T-helper 17 cell (primary cell): Measurements from ENCODE around the gene TMEM145. TPM values are rescaled to one million over a fixed set of nuclear protein-coding genes. Genes with fewer than 3 reads are reported as not detected.
A peak's percentile ranks its signal among the peaks of the same experiment; 100 is the strongest.

Experiments used
- ATAC-seq: fragments of 150-1000 bp; cut with Tn5 transposase; 2 replicates; pipeline ENCODE4 v1.10.0; 2021; ENCODE audit warnings: mild to moderate bottlenecking, moderate library complexity
- DNase-seq, 3 donors: peaks; one replicate each; pipeline versions ENCODE4 v3.0.0 to v3.0.0-alpha.2; 2020 to 2021
- H3K9me3 ChIP-seq: one replicate; pipeline ENCODE4 v1.7.0; 2013; ENCODE audit warnings: low read length, mild to moderate bottlenecking; ENCODE audit not compliant: control insufficient read depth, poor library complexity, severe bottlenecking
- H3K27ac Mint-ChIP-seq: one replicate; pipeline ENCODE4 v1.8.0; 2022; ENCODE audit warnings: mild to moderate bottlenecking, moderate library complexity, mixed read lengths
- H3K27me3 Mint-ChIP-seq: one replicate; pipeline ENCODE4 v1.8.0; 2022; ENCODE audit warnings: mixed read lengths
- H3K36me3 Mint-ChIP-seq: one replicate; pipeline ENCODE4 v1.8.0; 2022; ENCODE audit warnings: low read depth, mixed read lengths
- H3K4me1 Mint-ChIP-seq: one replicate; pipeline ENCODE4 v1.8.0; 2022; ENCODE audit warnings: mild to moderate bottlenecking, mixed read lengths
- H3K4me3 Mint-ChIP-seq: one replicate; pipeline ENCODE4 v1.8.0; 2022; ENCODE audit warnings: mild to moderate bottlenecking, moderate library complexity, mixed read lengths
- total RNA-seq, 4 donors: library from RNA in 2 of 4; stranded (reverse) in 2 of 4; gene quantifications; one replicate each; pipeline ENCODE4 v1.2.3 and lab custom pipeline; 2022 to 2026

TMEM145 gene
- total RNA-seq, 2 donors from 2014 or later, result not detected

GRCh38 chr19:42272989-42273406 lies 40.1 kb upstream of the TMEM145 start:
- ATAC-seq, result no peak
- Mint-ChIP-seq H3K4me3 (no peak overlapping the region), H3K27me3 (no peaks in the 10 kb centered on the region), H3K36me3 (peaks cover 4% of the 10 kb centered on the region), H3K27ac (no peak overlapping the region), H3K4me1 (peaks cover 41% of the 10 kb centered on the region)
- no peaks in the 10 kb centered on the region for H3K9me3 ChIP-seq
- no peak for DNase-seq

GRCh38 chr19:42273407-42274064 lies 39.6 kb upstream of the TMEM145 start:
- H3K36me3 Mint-ChIP-seq, result peaks cover 4% of the 10 kb centered on the region
- H3K4me1 Mint-ChIP-seq, result peaks cover 45% of the 10 kb centered on the region
- DNase-seq, result no peak
- H3K27me3 Mint-ChIP-seq, result no peaks in the 10 kb centered on the region
- no peak overlapping the region for H3K4me3 Mint-ChIP-seq
- H3K9me3 ChIP-seq, result no peaks in the 10 kb centered on the region
- H3K27ac Mint-ChIP-seq, result no peak overlapping the region
- no peak for ATAC-seq

DNA sequence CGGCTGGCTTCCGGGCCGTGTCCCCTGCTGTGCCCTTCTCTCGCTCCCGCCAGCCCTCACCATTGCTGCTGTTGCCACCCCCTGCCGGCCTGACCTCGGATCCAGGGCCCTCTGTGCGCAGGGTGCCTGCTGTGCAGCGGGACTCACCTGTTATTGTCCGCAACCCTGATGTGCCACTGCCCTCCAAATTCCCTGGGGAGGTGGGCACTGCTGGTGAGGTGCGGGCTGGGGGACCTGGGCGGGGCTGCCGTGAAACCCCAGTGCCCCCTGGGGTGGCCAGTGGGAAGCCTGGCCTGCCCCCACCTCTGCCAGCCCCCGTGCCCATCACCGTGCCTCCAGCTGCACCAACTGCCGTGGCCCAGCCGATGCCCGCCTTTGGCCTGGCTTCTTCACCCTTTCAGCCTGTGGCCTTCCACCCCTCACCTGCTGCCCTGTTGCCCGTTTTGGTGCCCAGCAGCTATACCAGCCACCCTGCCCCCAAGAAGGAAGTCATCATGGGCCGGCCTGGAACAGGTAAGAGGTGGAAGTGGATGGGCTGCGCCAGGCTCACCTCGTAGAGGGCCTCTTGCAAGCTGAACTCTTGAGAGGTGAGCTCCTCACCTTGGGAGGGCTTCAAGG lies 38.9 kb upstream of the TMEM145 start:
- no peak overlapping the region for H3K27ac Mint-ChIP-seq
- H3K9me3 ChIP-seq, result no peaks in the 10 kb centered on the region
- peaks cover 4% of the 10 kb centered on the region for H3K36me3 Mint-ChIP-seq
- DNase-seq (no peak), ATAC-seq (no peak)
- H3K4me1 Mint-ChIP-seq, result peaks cover 49% of the 10 kb centered on the region
- H3K27me3 Mint-ChIP-seq, result no peaks in the 10 kb centered on the region
- H3K4me3 Mint-ChIP-seq, result no peak overlapping the region

DNA sequence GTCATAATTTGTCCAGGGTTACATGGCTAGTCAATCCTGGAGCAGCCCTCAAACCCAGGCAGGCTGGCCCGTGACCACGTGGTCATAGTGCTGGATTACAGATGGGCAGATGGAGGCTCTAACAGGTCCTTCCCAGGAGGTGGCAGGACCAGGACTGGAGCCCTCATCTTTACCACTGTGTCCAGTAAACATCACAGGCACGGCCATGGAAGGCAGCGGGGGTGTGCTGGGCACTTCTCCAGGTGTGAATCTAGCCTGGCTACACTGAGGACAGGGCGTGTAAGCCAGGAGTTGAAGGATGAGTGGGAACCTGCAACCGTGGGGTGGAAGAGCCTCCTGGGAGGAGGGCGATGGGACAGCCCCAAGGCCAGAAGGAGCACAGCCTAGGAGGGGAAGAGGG lies 38.0 kb upstream of the TMEM145 start:
- peaks cover 47% of the 10 kb centered on the region for H3K4me1 Mint-ChIP-seq
- no peaks in the 10 kb centered on the region for H3K9me3 ChIP-seq
- H3K27ac Mint-ChIP-seq, result peak overlapping the region; percentile 96
- peaks cover 2% of the 10 kb centered on the region for H3K36me3 Mint-ChIP-seq
- DNase-seq, result no peak
- no peaks in the 10 kb centered on the region for H3K27me3 Mint-ChIP-seq
- no peak for ATAC-seq
- H3K4me3 Mint-ChIP-seq, result peak overlapping the region; percentile 74

GRCh38 chr19:42275517-42275916 lies 37.6 kb upstream of the TMEM145 start:
- no peak for ATAC-seq
- no peaks in the 10 kb centered on the region for H3K9me3 ChIP-seq
- H3K36me3 Mint-ChIP-seq, result peaks cover 2% of the 10 kb centered on the region
- H3K27me3 Mint-ChIP-seq, result no peaks in the 10 kb centered on the region
- peak overlapping the region; percentile 96 for H3K27ac Mint-ChIP-seq
- no peak for DNase-seq
- peaks cover 44% of the 10 kb centered on the region for H3K4me1 Mint-ChIP-seq
- peak overlapping the region; percentile 81 for H3K4me3 Mint-ChIP-seq

- no peaks in the 10 kb centered on the region for H3K27me3 Mint-ChIP-seq
- peak overlapping the region; percentile 81 for H3K4me3 Mint-ChIP-seq
- no peak for ATAC-seq
- peaks cover 2% of the 10 kb centered on the region for H3K36me3 Mint-ChIP-seq
- H3K27ac Mint-ChIP-seq, result peak overlapping the region; percentile 96
- no peaks in the 10 kb centered on the region for H3K9me3 ChIP-seq
- DNase-seq, result no peak
- peaks cover 40% of the 10 kb centered on the region for H3K4me1 Mint-ChIP-seq
Observed at GRCh38 chr19:42276284-42276683, 36.8 kb upstream of the TMEM145 start.

- peaks cover 2% of the 10 kb centered on the region for H3K36me3 Mint-ChIP-seq
- ATAC-seq (no peak), DNase-seq (no peak)
- H3K4me3 Mint-ChIP-seq, result no peak overlapping the region
- no peaks in the 10 kb centered on the region for H3K9me3 ChIP-seq
- H3K27me3 Mint-ChIP-seq, result no peaks in the 10 kb centered on the region
- H3K27ac Mint-ChIP-seq, result peak overlapping the region; percentile 83
- H3K4me1 Mint-ChIP-seq, result peaks cover 40% of the 10 kb centered on the region
Observed at GRCh38 chr19:42276821-42277220, 36.3 kb upstream of the TMEM145 start.

DNA sequence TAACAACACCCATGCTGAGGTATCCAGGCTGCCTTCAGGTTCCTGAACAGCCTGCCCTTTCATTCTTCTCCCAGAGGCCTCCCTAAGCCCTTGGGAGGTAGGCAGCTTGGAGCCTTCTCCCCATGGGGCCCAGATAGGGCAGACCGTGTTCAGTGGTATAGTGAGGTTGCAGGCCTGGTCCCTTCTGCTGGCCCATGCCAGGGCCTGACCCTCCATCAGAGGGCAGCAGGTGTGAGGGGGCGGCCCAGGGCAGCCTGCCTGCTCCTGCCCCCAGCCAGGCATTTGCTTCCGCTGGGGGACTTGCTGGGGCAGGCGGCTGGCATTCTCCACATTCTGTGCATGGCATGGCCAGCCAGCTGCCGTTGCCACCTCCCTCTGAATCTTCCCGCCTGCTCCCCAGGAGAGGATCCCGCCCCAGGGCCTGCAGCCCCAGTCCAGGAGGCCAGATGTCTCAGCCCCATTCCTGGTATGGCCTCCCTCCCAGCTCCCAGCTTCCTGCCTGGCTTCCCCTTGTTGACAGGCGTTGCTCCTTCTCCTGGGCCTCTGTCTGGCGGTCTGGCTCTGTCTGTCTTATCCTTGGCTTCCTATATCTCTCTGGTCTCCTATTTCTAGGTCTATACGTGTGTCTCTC lies 35.2 kb upstream of the TMEM145 start:
- Mint-ChIP-seq H3K4me1 (peaks cover 46% of the 10 kb centered on the region), H3K27me3 (no peaks in the 10 kb centered on the region), H3K36me3 (peaks cover 2% of the 10 kb centered on the region), H3K4me3 (peak overlapping the region; percentile 98), H3K27ac (peak overlapping the region; percentile 95)
- DNase-seq (no peak), ATAC-seq (no peak)
- H3K9me3 ChIP-seq, result no peaks in the 10 kb centered on the region

GRCh38 chr19:42278452-42279154 lies 34.5 kb upstream of the TMEM145 start:
- Mint-ChIP-seq H3K27me3 (no peaks in the 10 kb centered on the region), H3K4me1 (peaks cover 46% of the 10 kb centered on the region), H3K27ac (peak overlapping the region; percentile 95), H3K36me3 (peaks cover 2% of the 10 kb centered on the region), H3K4me3 (peak overlapping the region; percentile 98)
- DNase-seq (no peak), ATAC-seq (no peak)
- no peaks in the 10 kb centered on the region for H3K9me3 ChIP-seq

GRCh38 chr19:42279155-42279901 lies 33.8 kb upstream of the TMEM145 start:
- no peaks in the 10 kb centered on the region for H3K9me3 ChIP-seq
- peak overlapping the region; percentile 98 for H3K4me3 Mint-ChIP-seq
- ATAC-seq (no peak), DNase-seq (no peak)
- H3K27me3 Mint-ChIP-seq, result no peaks in the 10 kb centered on the region
- peaks cover 2% of the 10 kb centered on the region for H3K36me3 Mint-ChIP-seq
- H3K27ac Mint-ChIP-seq, result peak overlapping the region; percentile 95
- H3K4me1 Mint-ChIP-seq, result peaks cover 46% of the 10 kb centered on the region

- H3K36me3 Mint-ChIP-seq, result peaks cover 5% of the 10 kb centered on the region
- DNase-seq, result peak; percentile 73 to 80 (median 80)
- peak overlapping the region; percentile 98 for H3K4me3 Mint-ChIP-seq
- H3K4me1 Mint-ChIP-seq, result peaks cover 43% of the 10 kb centered on the region
- H3K27me3 Mint-ChIP-seq, result no peaks in the 10 kb centered on the region
- no peaks in the 10 kb centered on the region for H3K9me3 ChIP-seq
- ATAC-seq, result peak; percentile 40
- peak overlapping the region; percentile 95 for H3K27ac Mint-ChIP-seq
Observed at GRCh38 chr19:42279902-42280814, 33.0 kb upstream of the TMEM145 start.

- no peak for ATAC-seq
Observed at GRCh38 chr19:42280815-42281145, 32.3 kb upstream of the TMEM145 start.

More at GRCh38 chr19:42280815-42281145, 32.3 kb upstream of the TMEM145 start:
- Mint-ChIP-seq H3K4me1 (peaks cover 46% of the 10 kb centered on the region), H3K36me3 (peaks cover 5% of the 10 kb centered on the region), H3K4me3 (peak overlapping the region; percentile 98), H3K27me3 (no peaks in the 10 kb centered on the region), H3K27ac (no peak overlapping the region)
- no peak for DNase-seq
- H3K9me3 ChIP-seq, result no peaks in the 10 kb centered on the region
